CD8-positive, alpha-beta memory T cell (primary cell): ENCODE measurements around the gene SRSF12. TPM values are rescaled to one million over a fixed set of nuclear protein-coding genes. Genes with fewer than 3 reads are reported as not detected.
"Not testable (repeated sequence)": the region's sequence is repeated elsewhere in the genome, so short reads cannot be mapped to it uniquely, and the experiment has no call there.

Experiments
- CTCF ChIA-PET: fragments of 350-600 bp; sonication (Branson Sonifier 250); formaldehyde crosslinking; loops from one replicate; lab custom pipeline; 2021; ENCODE audit warnings: antibody characterized with exemption; lab: Charles Lee
- POLR2A ChIA-PET: fragments of 350-600 bp; sonication (Branson Sonifier 250); formaldehyde crosslinking; loops from one replicate; lab custom pipeline; 2021; ENCODE audit warnings: antibody characterized with exemption; lab: Charles Lee
- DNase-seq, 5 donors: peaks; one replicate each; pipeline versions ENCODE4 v3.0.0 to v3.0.0-alpha.2; 2020 to 2022; ENCODE audit warnings: mixed read lengths in 1 of 5
- H3K27ac ChIP-seq: one replicate; pipeline ENCODE4 v1.7.0; 2013; ENCODE audit warnings: low read depth, mild to moderate bottlenecking, low read length, moderate library complexity
- H3K27me3 ChIP-seq: 2 replicates; pipeline ENCODE4 v1.7.0; 2013; ENCODE audit warnings: low read length, mild to moderate bottlenecking; ENCODE audit not compliant: insufficient read depth, poor library complexity, severe bottlenecking
- H3K36me3 ChIP-seq: 2 replicates; pipeline ENCODE4 v1.7.0; 2013; ENCODE audit warnings: mild to moderate bottlenecking, low read length, moderate library complexity; ENCODE audit not compliant: insufficient read depth
- H3K4me1 ChIP-seq: 2 replicates; pipeline ENCODE4 v1.7.0; 2013; ENCODE audit warnings: mild to moderate bottlenecking, low read length, moderate library complexity; ENCODE audit not compliant: insufficient read depth
- H3K4me3 ChIP-seq: 2 replicates; pipeline ENCODE4 v1.7.0; 2013; ENCODE audit warnings: mild to moderate bottlenecking, low read length
- H3K9me3 ChIP-seq: 2 replicates; pipeline ENCODE4 v1.7.0; 2013; ENCODE audit warnings: mild to moderate bottlenecking, low read length
- H3K27ac Mint-ChIP-seq, 8 donors: one replicate each; pipeline ENCODE4 v1.8.0; 2020 to 2021; ENCODE audit warnings: mixed read lengths in 8 of 8, mild to moderate bottlenecking in 6 of 8, inconsistent platforms in 3 of 8, moderate library complexity in 3 of 8
- H3K27me3 Mint-ChIP-seq, 2 donors: one replicate each; pipeline ENCODE4 v1.8.0; 2020 to 2021; ENCODE audit warnings: mixed read lengths in 2 of 2, mild to moderate bottlenecking in 1 of 2, moderate library complexity in 1 of 2
- H3K36me3 Mint-ChIP-seq, 3 donors: one replicate each; pipeline ENCODE4 v1.8.0; 2020 to 2021; ENCODE audit warnings: mixed read lengths in 3 of 3, inconsistent platforms in 1 of 3, mild to moderate bottlenecking in 1 of 3
- H3K4me1 Mint-ChIP-seq, 3 donors: one replicate each; pipeline ENCODE4 v1.8.0; 2020 to 2021; ENCODE audit warnings: mixed read lengths in 3 of 3, inconsistent platforms in 1 of 3, mild to moderate bottlenecking in 1 of 3
- H3K4me3 Mint-ChIP-seq, 7 donors: one replicate each; pipeline ENCODE4 v1.8.0; 2020 to 2021; ENCODE audit warnings: mixed read lengths in 7 of 7, mild to moderate bottlenecking in 6 of 7, moderate library complexity in 4 of 7, inconsistent platforms in 2 of 7
- H3K9me3 Mint-ChIP-seq, 5 donors: one replicate each; pipeline ENCODE4 v1.8.0; 2020 to 2022; ENCODE audit warnings: mixed read lengths in 5 of 5, mild to moderate bottlenecking in 3 of 5, moderate library complexity in 2 of 5, inconsistent platforms in 1 of 5
- polyA plus RNA-seq: library from polyadenylated mRNA; unstranded; fragments of 300-500 nt; fragmentation: Illumina TruSeq; gene quantifications from one replicate; pipeline ENCODE4 v1.2.3, GENCODE V29; 2021
- total RNA-seq, 2 experiments: library from RNA; stranded (reverse); gene quantifications; one replicate each; pipeline ENCODE4 v1.2.3, GENCODE V29; 2021

Gene SRSF12
- total and polyA plus RNA-seq, 3 experiments from 2014 or later, result 0.23 to 0.81 (median 0.71) TPM

DNA sequence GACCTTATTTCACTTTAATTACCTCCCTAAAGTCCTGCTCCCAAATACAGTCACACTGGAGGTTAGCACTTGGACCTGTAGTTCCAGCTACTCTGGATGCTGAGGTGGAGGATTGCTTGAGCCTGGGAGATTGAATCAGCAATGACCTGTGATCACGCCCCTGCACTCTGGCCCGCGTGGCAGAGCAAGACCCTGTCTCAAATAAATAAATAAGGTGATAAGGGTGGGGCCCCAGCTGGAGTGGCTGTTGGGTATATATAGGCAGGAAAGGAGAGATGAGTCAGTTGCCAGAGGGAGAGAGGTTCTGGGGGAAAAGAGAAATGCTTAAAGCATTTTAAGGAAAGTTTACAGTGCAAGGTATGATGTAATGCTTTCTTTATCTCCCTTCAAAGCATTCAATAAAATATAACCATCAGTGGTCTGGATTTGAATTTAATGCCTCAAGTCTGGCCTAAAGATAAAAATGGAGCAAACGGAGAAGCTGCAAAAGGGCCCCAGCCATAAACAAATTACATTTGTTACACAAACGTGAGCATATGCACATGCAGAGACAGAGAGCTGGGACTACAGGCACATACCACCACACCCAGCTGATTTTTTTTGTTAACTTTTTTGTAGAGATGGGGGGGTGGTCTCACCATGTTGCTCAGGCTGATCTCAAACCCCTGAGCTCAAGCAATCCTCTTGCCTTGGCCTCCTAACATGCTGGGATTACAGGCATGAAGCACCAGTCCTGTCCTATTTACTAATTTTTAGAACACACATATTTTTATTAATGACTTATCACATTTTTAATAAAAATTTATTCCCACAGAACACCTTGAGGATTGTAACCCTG, 21.9 kb upstream of the SRSF12 start:
- no peak for DNase-seq
- Mint-ChIP-seq H3K4me1 (peaks cover 0 to 4% (median 3%) of the 10 kb centered on the region in 3 donors), H3K9me3 (no peaks in the 10 kb centered on the region), H3K27ac (peak overlapping the region in 1 of 8 donors; percentile 23), H3K36me3 (peaks cover 0 to 4% (median 0%) of the 10 kb centered on the region in 3 donors), H3K4me3 (no peak overlapping the region), H3K27me3 (no peaks in the 10 kb centered on the region)
- H3K9me3 ChIP-seq, result no peaks in the 10 kb centered on the region
- H3K36me3 ChIP-seq, result no peaks in the 10 kb centered on the region
- POLR2A ChIA-PET, result no interaction called here
- no peaks in the 10 kb centered on the region for H3K27me3 ChIP-seq
- H3K27ac ChIP-seq, result no peak overlapping the region
- no peaks in the 10 kb centered on the region for H3K4me1 ChIP-seq
- CTCF ChIA-PET, result interaction anchor here (1.2 kb wide), 1 partner anchor 8 kb away, joined by 3 read pairs; no protein-coding TSS in a partner anchor
- H3K4me3 ChIP-seq, result no peak overlapping the region

DNA sequence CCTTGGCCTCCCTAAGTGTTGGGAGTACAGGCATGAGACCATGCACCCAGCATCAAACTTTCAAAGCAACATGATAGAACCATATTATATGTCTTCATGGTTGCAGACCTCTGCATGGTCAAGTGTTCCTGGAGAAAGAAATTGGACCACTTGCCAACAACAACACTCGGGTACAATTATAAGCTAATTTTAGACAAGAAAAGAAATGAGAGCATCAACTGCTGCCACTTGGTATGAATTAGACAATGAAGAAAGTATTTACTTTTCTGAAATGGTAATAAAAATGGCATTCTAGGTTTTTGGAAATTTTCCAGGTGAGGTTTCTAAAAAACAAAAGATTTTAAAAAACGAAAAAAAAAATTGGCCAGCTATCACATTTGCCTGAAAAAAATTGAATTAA, 20.3 kb upstream of the SRSF12 start:
- H3K9me3 ChIP-seq, result no peaks in the 10 kb centered on the region
- DNase-seq, result no peak
- no peaks in the 10 kb centered on the region for H3K27me3 Mint-ChIP-seq
- no peaks in the 10 kb centered on the region for H3K4me1 ChIP-seq
- H3K27ac Mint-ChIP-seq, result no peak overlapping the region
- H3K36me3 Mint-ChIP-seq, result peaks cover 0 to 4% (median 0%) of the 10 kb centered on the region in 3 donors
- H3K9me3 Mint-ChIP-seq, result no peaks in the 10 kb centered on the region
- ChIA-PET POLR2A (no interaction called here), CTCF (no interaction called here)
- H3K4me3 ChIP-seq, result no peak overlapping the region
- no peak overlapping the region for H3K4me3 Mint-ChIP-seq
- H3K36me3 ChIP-seq, result no peaks in the 10 kb centered on the region
- no peaks in the 10 kb centered on the region for H3K4me1 Mint-ChIP-seq
- no peak overlapping the region for H3K27ac ChIP-seq
- no peaks in the 10 kb centered on the region for H3K27me3 ChIP-seq

DNA sequence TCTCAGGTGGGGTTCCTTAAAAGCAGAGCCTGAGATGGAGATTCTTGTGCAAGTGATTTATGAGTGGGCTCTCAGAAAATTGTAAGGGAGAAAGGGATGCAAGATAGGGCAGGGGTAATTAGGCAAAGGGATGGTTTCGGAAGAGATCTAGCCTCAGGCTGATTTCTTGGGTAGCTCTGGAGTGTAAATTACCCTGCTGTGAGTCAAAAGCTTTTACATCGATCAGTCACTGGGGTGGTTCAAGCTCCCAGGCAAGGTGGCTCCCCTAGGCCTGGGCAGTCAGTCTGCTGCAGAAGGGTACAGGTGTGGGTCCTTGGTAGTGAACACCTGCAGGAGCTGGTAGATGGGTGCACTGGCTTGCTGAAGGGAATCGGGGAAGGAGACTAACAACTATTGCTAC, 16.9 kb upstream of the SRSF12 start:
- Mint-ChIP-seq H3K36me3 (peaks cover 0 to 2% (median 0%) of the 10 kb centered on the region in 3 donors), H3K4me3 (no peak overlapping the region), H3K27me3 (no peaks in the 10 kb centered on the region), H3K9me3 (no peaks in the 10 kb centered on the region), H3K27ac (no peak overlapping the region), H3K4me1 (no peaks in the 10 kb centered on the region)
- Histone ChIP-seq H3K36me3 (no peaks in the 10 kb centered on the region), H3K27me3 (no peaks in the 10 kb centered on the region), H3K27ac (no peak overlapping the region), H3K4me3 (no peak overlapping the region), H3K9me3 (no peaks in the 10 kb centered on the region), H3K4me1 (no peaks in the 10 kb centered on the region)
- ChIA-PET POLR2A (interaction anchor here (0.6 kb wide), 1 partner anchor 16 kb away, joined by 3 read pairs; no protein-coding TSS in a partner anchor), CTCF (interaction anchor here (1.5 to 1.8 kb wide), 3 partner anchors 11 to 152 kb away, joined by 4 to 5 read pairs (median 4); partner anchors contain the start of gene PM20D2)
- DNase-seq, result no peak

DNA sequence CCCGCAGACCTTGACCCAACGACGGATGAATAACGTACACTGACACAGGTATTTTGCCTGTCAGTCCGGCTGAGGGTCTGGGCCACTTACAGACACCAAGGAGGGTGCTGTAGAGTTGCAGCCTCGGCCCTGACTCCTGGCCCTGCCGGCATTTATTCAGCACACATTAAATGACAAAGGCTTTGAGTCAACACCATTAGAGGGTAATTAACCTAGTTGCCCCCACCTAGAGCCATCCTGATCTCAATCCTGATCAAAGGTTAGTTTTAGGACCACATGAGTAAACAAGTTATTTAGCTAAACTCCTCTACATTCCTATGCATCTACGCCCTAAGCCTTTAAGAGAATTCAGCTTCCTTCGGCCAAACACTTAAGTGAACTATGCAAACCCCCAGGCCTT, 16.1 kb upstream of the SRSF12 start:
- no peaks in the 10 kb centered on the region for H3K27me3 Mint-ChIP-seq
- CTCF ChIA-PET, result interaction anchor here (1.3 to 1.8 kb wide), 4 partner anchors 9 to 151 kb away, joined by 3 to 5 read pairs (median 4); partner anchors contain the start of gene PM20D2
- no peak for DNase-seq
- H3K27ac Mint-ChIP-seq, result peak overlapping the region in 1 of 8 donors; percentile 55
- Histone ChIP-seq H3K4me1 (no peaks in the 10 kb centered on the region), H3K36me3 (no peaks in the 10 kb centered on the region), H3K4me3 (no peak overlapping the region), H3K27ac (no peak overlapping the region), H3K9me3 (no peaks in the 10 kb centered on the region), H3K27me3 (no peaks in the 10 kb centered on the region)
- POLR2A ChIA-PET, result interaction anchor here (0.6 kb wide), 1 partner anchor 16 kb away, joined by 3 read pairs; no protein-coding TSS in a partner anchor
- H3K9me3 Mint-ChIP-seq, result no peaks in the 10 kb centered on the region
- no peaks in the 10 kb centered on the region for H3K4me1 Mint-ChIP-seq
- no peak overlapping the region for H3K4me3 Mint-ChIP-seq
- H3K36me3 Mint-ChIP-seq, result peaks cover 0 to 2% (median 1%) of the 10 kb centered on the region in 3 donors

GRCh38 chr6:89132057-89132456, 14.2 kb upstream of the SRSF12 start:
- no peaks in the 10 kb centered on the region for H3K4me1 Mint-ChIP-seq
- H3K27ac Mint-ChIP-seq, result no peak overlapping the region
- Histone ChIP-seq H3K4me1 (no peaks in the 10 kb centered on the region), H3K27ac (no peak overlapping the region), H3K9me3 (no peaks in the 10 kb centered on the region), H3K27me3 (no peaks in the 10 kb centered on the region), H3K36me3 (no peaks in the 10 kb centered on the region), H3K4me3 (no peak overlapping the region)
- CTCF ChIA-PET, result interaction anchor here (1.1 kb wide), 1 partner anchor 8 kb away, joined by 3 read pairs; no protein-coding TSS in a partner anchor
- H3K4me3 Mint-ChIP-seq, result no peak overlapping the region
- peaks cover 3 to 8% (median 5%) of the 10 kb centered on the region in 5 donors for H3K9me3 Mint-ChIP-seq
- H3K36me3 Mint-ChIP-seq, result peaks cover 0 to 10% (median 4%) of the 10 kb centered on the region in 3 donors
- POLR2A ChIA-PET, result no interaction called here
- no peak for DNase-seq
- H3K27me3 Mint-ChIP-seq, result no peaks in the 10 kb centered on the region

- Mint-ChIP-seq H3K36me3 (peaks cover 0 to 10% (median 6%) of the 10 kb centered on the region in 3 donors), H3K27ac (no peak overlapping the region), H3K9me3 (peaks cover 3 to 8% (median 5%) of the 10 kb centered on the region in 5 donors), H3K4me1 (no peaks in the 10 kb centered on the region), H3K27me3 (no peaks in the 10 kb centered on the region), H3K4me3 (no peak overlapping the region)
- DNase-seq, result no peak
- CTCF ChIA-PET, result interaction anchor here (1.1 kb wide), 1 partner anchor 8 kb away, joined by 3 read pairs; no protein-coding TSS in a partner anchor
- Histone ChIP-seq H3K4me1 (no peaks in the 10 kb centered on the region), H3K27ac (no peak overlapping the region), H3K9me3 (no peaks in the 10 kb centered on the region), H3K36me3 (no peaks in the 10 kb centered on the region), H3K27me3 (no peaks in the 10 kb centered on the region), H3K4me3 (no peak overlapping the region)
- POLR2A ChIA-PET, result no interaction called here
These were observed 13.7 kb upstream of the SRSF12 start for GRCh38 chr6:89131599-89131998.

DNA sequence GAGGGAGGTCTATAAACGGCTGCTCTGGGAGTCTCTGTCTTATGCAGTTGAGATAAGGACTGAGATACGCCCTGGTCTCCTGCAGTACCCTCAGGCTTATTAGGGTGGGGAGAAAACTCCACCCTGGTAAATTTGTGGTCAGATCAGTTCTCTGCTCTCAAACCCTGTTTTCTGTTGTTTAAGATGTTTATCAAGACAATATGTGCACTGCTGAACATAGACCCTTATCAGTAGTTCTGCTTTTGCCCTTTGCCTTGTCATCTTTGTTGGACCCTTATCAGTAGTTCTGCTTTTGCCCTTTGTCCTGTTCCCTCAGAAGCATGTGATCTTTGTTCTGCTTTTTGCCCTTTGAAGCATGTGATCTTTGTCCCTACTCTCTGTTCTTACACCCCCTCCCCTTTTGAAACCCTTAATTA, 10.4 kb upstream of the SRSF12 start:
- H3K4me3 ChIP-seq, H3K4me3 Mint-ChIP-seq, H3K27me3 Mint-ChIP-seq, CTCF ChIA-PET, H3K36me3 ChIP-seq, POLR2A ChIA-PET, H3K27ac Mint-ChIP-seq, H3K9me3 Mint-ChIP-seq, H3K27me3 ChIP-seq, H3K4me1 ChIP-seq, H3K9me3 ChIP-seq, DNase-seq, H3K4me1 Mint-ChIP-seq, H3K36me3 Mint-ChIP-seq, H3K27ac ChIP-seq: not testable (repeated sequence)

DNA sequence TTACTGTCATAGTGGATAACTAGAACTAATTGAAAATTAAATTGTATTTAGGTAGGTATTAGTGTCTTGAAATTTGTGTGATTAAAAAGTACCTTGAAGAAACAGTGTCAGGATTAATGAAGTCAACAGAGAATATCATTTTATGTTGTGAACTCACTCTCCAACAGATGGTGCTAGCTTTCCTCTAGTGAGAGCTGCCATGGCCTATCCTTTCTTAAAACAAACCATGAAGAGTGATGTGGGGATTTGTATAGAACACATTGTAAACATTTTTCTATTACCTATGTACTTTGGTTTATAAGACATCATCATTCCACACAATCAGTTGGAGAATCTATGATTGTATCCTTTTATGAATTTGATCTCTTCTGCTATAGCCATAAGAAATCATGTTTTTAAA, 4.8 kb upstream of the SRSF12 start:
- ChIA-PET CTCF (interaction anchor here (1.6 kb wide), 1 partner anchor 140 kb away, joined by 4 read pairs; no protein-coding TSS in a partner anchor), POLR2A (no interaction called here)
- H3K27me3 ChIP-seq, result no peaks in the 10 kb centered on the region
- H3K36me3 ChIP-seq, result no peaks in the 10 kb centered on the region
- no peak overlapping the region for H3K27ac ChIP-seq
- H3K27me3 Mint-ChIP-seq, result no peaks in the 10 kb centered on the region
- no peaks in the 10 kb centered on the region for H3K4me1 ChIP-seq
- peaks cover 0 to 3% (median 0%) of the 10 kb centered on the region in 5 donors for H3K9me3 Mint-ChIP-seq
- H3K36me3 Mint-ChIP-seq, result peaks cover 0 to 2% (median 0%) of the 10 kb centered on the region in 3 donors
- peaks cover 0 to 6% (median 3%) of the 10 kb centered on the region in 3 donors for H3K4me1 Mint-ChIP-seq
- H3K4me3 Mint-ChIP-seq, result no peak overlapping the region
- DNase-seq, result peak in 1 of 5 donors; percentile 11
- H3K9me3 ChIP-seq, result no peaks in the 10 kb centered on the region
- no peak overlapping the region for H3K27ac Mint-ChIP-seq
- no peak overlapping the region for H3K4me3 ChIP-seq
